ENCODE results near the gene NPC1.

The NPC1 gene

DNA sequence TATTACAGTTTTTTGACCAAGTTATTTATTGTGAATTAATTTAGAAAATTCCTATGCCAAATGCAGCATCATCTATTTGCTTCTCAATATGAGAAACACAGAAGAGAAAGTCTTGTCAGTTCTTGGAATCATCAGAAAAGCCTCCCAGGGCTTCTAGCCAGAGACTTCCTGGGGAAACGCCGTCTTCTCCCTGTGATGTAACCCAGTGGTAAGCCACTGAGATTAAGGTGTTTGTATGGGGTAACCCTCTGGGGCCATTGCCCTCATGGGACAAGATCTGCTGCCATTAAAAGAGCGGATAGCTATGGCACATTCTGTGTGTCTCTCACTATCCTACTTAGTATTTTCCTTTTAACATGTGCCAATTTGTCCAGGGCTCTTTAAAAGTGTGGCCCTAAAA is 48.4 kb upstream of the NPC1 start:
- Histone ChIP-seq H3K9me2 (replicated peaks; ENCODE audit: control insufficient read depth, low read length) (no peaks in the 10 kb centered on the region), H3F3A (ENCODE audit: control insufficient read depth, insufficient read depth) (no peaks in the 10 kb centered on the region), H3K4me2 (ENCODE audit: low read length) (no peak overlapping the region), H3K36me3 (ENCODE audit: control insufficient read depth, low read length) (no peaks in the 10 kb centered on the region), H3K79me2 (ENCODE audit: control insufficient read depth, low read length) (no peaks in the 10 kb centered on the region), H3K4me3 (ENCODE audit: low read length) (no peak overlapping the region), H3K27ac (ENCODE audit: low read depth, low read length) (no peak overlapping the region), H3K4me1 (ENCODE audit: control insufficient read depth, low read length) (no peaks in the 10 kb centered on the region), H4K20me1 (ENCODE audit: control insufficient read depth, insufficient read depth, low read depth, low read length) (no peaks in the 10 kb centered on the region), H3K27me3 (ENCODE audit: control insufficient read depth, low read length) (no peaks in the 10 kb centered on the region), H3K9me3 (ENCODE audit: control insufficient read depth, insufficient read depth, low read length) (no peaks in the 10 kb centered on the region)
- no peak for TF ChIP-seq EZH2phosphoT487 (IDR thresholded peaks at IDR 0.05; ENCODE audit: borderline replicate concordance, low read length)
- no peak for TF ChIP-seq CTCF (IDR thresholded peaks at IDR 0.05; ENCODE audit: low read depth, low read length, poor library complexity, severe bottlenecking)

GRCh38 chr18:23632615-23633014 is 46.3 kb upstream of the NPC1 start:
- Histone ChIP-seq H3K9me3 (ENCODE audit: control insufficient read depth, insufficient read depth, low read length) (no peaks in the 10 kb centered on the region), H3F3A (ENCODE audit: control insufficient read depth, insufficient read depth) (no peaks in the 10 kb centered on the region), H3K4me1 (ENCODE audit: control insufficient read depth, low read length) (no peaks in the 10 kb centered on the region), H3K4me2 (ENCODE audit: low read length) (no peak overlapping the region), H3K27ac (ENCODE audit: low read depth, low read length) (no peak overlapping the region), H3K9me2 (replicated peaks; ENCODE audit: control insufficient read depth, low read length) (no peaks in the 10 kb centered on the region), H3K4me3 (ENCODE audit: low read length) (no peak overlapping the region), H4K20me1 (ENCODE audit: control insufficient read depth, insufficient read depth, low read depth, low read length) (no peaks in the 10 kb centered on the region), H3K36me3 (ENCODE audit: control insufficient read depth, low read length) (no peaks in the 10 kb centered on the region), H3K27me3 (ENCODE audit: control insufficient read depth, low read length) (no peaks in the 10 kb centered on the region), H3K79me2 (ENCODE audit: control insufficient read depth, low read length) (no peaks in the 10 kb centered on the region)
- no peak for TF ChIP-seq EZH2phosphoT487 (IDR thresholded peaks at IDR 0.05; ENCODE audit: borderline replicate concordance, low read length)
- TF ChIP-seq CTCF (IDR thresholded peaks at IDR 0.05; ENCODE audit: low read depth, low read length, poor library complexity, severe bottlenecking): no peak

- H3K79me2 ChIP-seq (ENCODE audit: control insufficient read depth, low read length): no peaks in the 10 kb centered on the region
- H3K27me3 ChIP-seq (ENCODE audit: control insufficient read depth, low read length): no peaks in the 10 kb centered on the region
- no peaks in the 10 kb centered on the region for H3K4me1 ChIP-seq (ENCODE audit: control insufficient read depth, low read length)
- no peaks in the 10 kb centered on the region for H3K36me3 ChIP-seq (ENCODE audit: control insufficient read depth, low read length)
- no peak overlapping the region for H3K4me3 ChIP-seq (ENCODE audit: low read length)
- no peaks in the 10 kb centered on the region for H4K20me1 ChIP-seq (ENCODE audit: control insufficient read depth, insufficient read depth, low read depth, low read length)
- no peaks in the 10 kb centered on the region for H3K9me2 ChIP-seq (replicated peaks; ENCODE audit: control insufficient read depth, low read length)
- H3K27ac ChIP-seq (ENCODE audit: low read depth, low read length): no peak overlapping the region
- no peaks in the 10 kb centered on the region for H3K9me3 ChIP-seq (ENCODE audit: control insufficient read depth, insufficient read depth, low read length)
- no peak overlapping the region for H3K4me2 ChIP-seq (ENCODE audit: low read length)
- no peaks in the 10 kb centered on the region for H3F3A ChIP-seq (ENCODE audit: control insufficient read depth, insufficient read depth)
- no peak for TF ChIP-seq CTCF (IDR thresholded peaks at IDR 0.05; ENCODE audit: low read depth, low read length, poor library complexity, severe bottlenecking)
- no peak for TF ChIP-seq EZH2phosphoT487 (IDR thresholded peaks at IDR 0.05; ENCODE audit: borderline replicate concordance, low read length)
These were observed 45.4 kb upstream of the NPC1 start for GRCh38 chr18:23631746-23632145.

- H3K27me3 ChIP-seq (ENCODE audit: control insufficient read depth, low read length): no peaks in the 10 kb centered on the region
- no peaks in the 10 kb centered on the region for H3K9me2 ChIP-seq (replicated peaks; ENCODE audit: control insufficient read depth, low read length)
- no peaks in the 10 kb centered on the region for H3K36me3 ChIP-seq (ENCODE audit: control insufficient read depth, low read length)
- H3K4me1 ChIP-seq (ENCODE audit: control insufficient read depth, low read length): no peaks in the 10 kb centered on the region
- H3F3A ChIP-seq (ENCODE audit: control insufficient read depth, insufficient read depth): no peaks in the 10 kb centered on the region
- no peaks in the 10 kb centered on the region for H3K79me2 ChIP-seq (ENCODE audit: control insufficient read depth, low read length)
- no peak overlapping the region for H3K4me2 ChIP-seq (ENCODE audit: low read length)
- no peaks in the 10 kb centered on the region for H4K20me1 ChIP-seq (ENCODE audit: control insufficient read depth, insufficient read depth, low read depth, low read length)
- no peak overlapping the region for H3K4me3 ChIP-seq (ENCODE audit: low read length)
- no peak overlapping the region for H3K27ac ChIP-seq (ENCODE audit: low read depth, low read length)
- TF ChIP-seq CTCF (IDR thresholded peaks at IDR 0.05; ENCODE audit: low read depth, low read length, poor library complexity, severe bottlenecking) (no peak), EZH2phosphoT487 (IDR thresholded peaks at IDR 0.05; ENCODE audit: borderline replicate concordance, low read length) (no peak)
- H3K9me3 ChIP-seq (ENCODE audit: control insufficient read depth, insufficient read depth, low read length): no peaks in the 10 kb centered on the region
These were observed 45.0 kb upstream of the NPC1 start for GRCh38 chr18:23631312-23631711.
